NCI-H1436 treated with DMSO at 0.1 percent for 48 hours (cell line): ENCODE data around the gene PROCR.
"Not testable (repeated sequence)": the region's sequence is repeated elsewhere in the genome, so short reads cannot be mapped to it uniquely, and the experiment has no call there.

ENCODE experiments used
- DNase-seq: peaks from one replicate; lab custom pipeline; 2025; lab: John Stamatoyannopoulos, UW

PROCR gene

DNA sequence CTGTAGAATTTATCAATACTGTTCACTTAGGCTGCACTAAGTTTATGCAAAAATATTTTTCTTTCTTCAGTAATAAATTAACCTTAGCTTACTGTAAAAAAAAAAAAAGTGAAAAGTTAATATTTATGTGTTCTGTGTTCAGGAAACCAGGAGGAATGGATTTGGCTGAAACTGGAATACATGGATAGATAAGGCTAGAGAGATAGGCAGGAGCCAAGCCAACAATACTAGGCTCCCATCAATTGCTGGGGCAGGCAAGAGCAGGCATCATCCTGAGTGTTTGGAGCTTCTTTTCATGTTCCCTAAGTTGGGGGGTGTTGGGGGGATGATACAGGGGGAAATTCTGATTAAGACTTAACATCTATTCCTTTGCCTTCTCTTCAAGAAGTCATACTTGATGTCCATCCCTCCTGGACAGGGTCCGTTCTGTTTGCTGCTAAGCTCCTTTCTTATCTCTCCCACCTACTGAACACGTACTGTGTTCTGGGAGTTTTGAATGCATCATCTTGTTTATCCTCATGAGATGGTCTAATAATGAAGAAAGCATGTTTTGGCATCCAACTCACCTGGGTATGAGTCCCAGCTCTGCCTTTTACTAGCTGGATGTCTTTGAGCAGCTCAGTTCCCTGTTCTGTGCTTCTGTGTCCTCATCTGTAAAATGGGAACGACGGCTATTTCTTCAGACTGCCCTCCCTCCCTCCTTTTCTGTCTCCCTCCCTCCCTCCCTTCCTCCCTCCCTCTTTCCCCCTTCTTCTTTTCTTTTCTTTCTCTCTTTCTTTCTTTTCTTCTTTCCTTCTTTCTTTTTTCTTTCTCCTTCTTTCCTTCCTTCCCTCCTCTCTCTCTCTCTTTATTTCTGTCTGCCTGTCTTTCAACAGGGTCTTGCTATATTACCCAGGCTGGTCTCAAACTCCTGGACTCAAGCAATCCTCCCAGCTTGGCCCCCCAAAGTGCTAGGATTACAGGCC, 6.4 kb upstream of the PROCR start:
- no peak for DNase-seq

DNA sequence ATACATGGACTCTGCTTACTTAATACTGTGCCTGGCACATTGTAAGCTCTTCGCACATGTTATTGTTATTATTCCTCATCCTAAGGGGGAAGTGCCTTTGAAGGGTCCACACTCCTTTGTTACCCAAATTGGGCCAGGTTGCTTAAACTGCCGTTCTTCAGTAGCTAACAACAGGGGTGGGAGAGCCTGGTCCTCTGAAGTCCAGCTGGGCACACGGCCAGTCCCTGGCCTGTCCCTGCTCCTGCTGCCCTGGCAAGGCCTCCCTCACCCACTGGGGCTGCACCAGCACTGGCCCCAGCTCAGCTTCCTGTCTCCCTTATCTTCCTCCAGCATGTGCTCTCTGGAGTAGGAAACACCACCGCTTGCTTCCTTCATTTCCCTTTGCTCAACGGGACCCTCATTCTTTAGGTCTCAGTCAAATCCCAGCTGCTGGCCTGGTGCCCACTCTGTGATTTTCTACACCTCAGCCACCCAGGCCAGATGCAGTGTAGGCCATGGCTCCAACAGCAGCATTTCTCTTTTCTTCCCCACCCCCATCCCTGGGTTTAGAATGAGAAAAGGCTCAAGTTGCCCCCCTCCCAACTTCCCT, 5.5 kb upstream of the PROCR start:
- no peak for DNase-seq

DNA sequence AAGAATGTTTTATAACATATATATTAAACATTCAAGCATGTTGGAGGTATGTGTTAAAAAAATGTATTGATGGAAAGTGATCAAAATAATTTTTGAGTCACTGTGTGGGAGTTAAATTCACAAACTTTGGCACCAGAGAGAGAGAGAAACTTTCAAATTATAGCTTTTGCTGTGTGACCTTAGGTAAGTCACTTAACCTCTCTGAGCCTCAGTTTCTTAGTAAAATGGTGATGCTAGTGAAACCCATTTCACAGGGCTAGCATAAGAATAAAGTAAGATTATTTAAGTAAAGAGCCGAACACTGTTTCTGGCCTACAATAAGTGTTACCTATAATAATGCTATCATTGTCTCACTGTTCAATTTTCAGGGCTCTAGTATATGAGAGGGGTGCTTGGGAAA, 4.1 kb upstream of the PROCR start:
- DNase-seq, result no peak

DNA sequence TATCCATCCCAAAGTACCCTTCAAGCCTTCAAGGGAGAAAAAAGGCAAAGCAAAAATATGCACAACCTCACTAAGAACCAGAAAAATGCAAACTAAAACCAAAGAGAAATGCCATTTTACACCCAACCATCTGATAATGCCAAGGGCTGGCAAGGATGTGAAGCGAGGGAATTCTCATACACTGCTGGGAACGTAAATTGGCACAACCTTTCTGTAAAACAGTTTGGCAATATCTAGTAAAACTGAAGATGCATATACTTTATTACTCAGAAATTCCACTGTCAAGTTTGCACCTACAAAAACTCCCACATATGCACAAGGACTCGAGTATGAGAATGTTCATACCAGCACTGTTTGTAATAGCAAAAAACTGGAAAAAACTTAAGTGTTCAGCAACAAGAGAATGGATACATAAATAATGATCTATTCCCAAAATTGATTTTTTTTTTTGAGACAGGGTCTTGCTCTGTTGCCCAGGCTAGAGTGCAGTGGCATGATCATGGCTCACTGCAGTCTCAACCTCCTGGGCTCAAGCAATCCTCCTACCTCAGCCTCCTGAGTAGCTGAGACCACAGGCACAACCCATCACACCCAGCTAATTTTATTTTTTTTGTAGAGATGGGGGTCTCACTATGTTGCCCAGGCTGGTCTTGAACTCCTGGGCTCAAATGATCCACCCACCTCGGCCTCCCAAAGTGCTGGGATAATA, 3.0 kb upstream of the PROCR start:
- not testable (repeated sequence) for DNase-seq

DNA sequence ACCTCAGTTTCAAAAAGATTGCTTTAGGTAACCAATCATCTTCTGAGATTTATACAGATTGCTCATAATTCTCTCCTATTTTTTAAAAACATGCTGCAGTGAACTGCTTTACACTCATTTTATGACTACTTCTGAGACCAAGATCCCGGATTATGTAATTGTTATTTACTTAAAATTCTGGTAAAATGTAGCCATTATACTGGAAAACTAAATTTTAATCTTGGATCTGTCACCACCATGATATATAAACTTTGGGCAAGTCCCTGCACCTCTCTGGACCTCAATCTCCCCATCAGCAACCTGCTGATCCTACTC, 477 bp upstream of the PROCR start:
- DNase-seq, result no peak

DNA sequence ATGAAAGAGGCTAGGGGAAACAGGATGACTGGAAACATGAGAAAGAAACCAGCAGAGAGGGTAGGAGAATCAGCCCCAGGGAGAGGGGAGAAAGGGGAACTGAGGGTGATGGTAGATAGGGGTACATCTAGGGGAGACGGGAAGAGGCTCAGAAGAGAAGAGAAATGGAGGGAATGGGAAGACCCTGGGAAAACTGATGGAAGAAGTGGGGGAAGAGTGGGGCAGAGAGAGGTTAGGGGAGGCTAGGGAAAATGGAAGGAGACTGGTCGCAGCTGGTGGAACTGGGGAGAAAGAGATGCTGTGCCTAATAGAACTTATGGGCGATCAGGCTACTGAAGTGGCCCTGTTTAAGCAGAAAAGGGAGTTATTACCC, 548 bp downstream of the PROCR start:
- no peak for DNase-seq

DNA sequence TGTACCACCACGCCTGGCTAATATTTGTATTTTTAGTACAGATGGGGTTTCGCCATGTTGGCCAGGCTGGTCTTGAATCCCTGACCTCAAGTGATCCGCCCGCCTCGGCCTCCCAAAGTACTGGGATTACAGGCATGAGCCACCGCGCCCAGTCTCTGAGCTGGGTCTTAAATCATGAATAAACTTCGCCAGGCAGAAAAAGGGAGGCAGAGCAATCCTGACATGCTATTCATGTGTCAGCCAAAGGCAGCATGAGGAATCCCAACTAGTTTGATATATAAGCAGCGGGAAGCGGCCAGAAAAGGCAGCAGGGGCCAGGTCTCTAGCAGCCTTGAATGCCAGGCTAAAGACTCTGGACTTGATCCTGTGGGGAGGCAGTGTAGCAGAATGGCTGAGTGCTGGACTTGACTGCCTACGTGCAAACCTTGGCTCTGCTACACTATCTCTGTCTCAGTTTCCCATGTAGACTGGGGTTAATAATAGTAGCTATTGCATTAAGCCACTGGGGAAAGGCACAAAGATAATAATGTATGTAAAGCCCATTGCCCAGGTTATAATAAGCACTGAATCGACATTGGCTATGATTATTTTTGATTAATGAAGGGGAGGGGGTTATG, 1.8 kb downstream of the PROCR start:
- no peak for DNase-seq

DNA sequence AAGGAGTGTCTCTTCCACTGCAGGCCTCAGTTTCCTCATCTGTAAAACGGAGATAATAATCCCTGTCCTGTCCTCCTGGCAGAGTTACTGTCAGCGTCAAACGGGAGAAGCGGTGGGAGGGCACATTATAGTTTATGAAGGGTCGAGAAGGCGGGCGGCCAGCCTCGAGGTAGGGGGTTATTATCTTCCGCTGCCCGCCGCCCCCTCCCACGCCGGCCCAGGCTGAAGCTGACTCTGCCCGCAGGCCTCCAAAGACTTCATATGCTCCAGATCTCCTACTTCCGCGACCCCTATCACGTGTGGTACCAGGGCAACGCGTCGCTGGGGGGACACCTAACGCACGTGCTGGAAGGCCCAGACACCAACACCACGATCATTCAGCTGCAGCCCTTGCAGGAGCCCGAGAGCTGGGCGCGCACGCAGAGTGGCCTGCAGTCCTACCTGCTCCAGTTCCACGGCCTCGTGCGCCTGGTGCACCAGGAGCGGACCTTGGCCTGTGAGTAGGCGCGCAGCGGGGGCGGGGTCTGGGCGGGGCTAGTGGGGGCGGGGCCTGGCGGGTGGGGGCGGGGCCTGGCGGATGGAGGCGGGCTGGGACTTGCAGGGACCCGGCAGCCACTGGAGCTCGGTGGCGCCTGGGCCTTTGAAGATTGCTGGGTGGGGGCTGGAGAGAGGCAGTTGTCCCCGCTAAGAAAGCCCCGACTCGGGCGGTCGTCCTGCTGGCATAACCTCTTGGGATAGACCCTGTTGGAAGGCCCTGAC, 2.8 kb downstream of the PROCR start:
- no peak for DNase-seq

DNA sequence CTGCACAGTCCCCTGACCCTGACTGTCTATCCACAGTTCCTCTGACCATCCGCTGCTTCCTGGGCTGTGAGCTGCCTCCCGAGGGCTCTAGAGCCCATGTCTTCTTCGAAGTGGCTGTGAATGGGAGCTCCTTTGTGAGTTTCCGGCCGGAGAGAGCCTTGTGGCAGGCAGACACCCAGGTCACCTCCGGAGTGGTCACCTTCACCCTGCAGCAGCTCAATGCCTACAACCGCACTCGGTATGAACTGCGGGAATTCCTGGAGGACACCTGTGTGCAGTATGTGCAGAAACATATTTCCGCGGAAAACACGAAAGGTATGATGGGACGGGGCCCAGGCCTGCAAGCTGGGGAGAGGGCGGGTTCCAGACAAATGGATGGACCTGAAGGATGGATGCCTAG, 4.3 kb downstream of the PROCR start:
- DNase-seq, result no peak

DNA sequence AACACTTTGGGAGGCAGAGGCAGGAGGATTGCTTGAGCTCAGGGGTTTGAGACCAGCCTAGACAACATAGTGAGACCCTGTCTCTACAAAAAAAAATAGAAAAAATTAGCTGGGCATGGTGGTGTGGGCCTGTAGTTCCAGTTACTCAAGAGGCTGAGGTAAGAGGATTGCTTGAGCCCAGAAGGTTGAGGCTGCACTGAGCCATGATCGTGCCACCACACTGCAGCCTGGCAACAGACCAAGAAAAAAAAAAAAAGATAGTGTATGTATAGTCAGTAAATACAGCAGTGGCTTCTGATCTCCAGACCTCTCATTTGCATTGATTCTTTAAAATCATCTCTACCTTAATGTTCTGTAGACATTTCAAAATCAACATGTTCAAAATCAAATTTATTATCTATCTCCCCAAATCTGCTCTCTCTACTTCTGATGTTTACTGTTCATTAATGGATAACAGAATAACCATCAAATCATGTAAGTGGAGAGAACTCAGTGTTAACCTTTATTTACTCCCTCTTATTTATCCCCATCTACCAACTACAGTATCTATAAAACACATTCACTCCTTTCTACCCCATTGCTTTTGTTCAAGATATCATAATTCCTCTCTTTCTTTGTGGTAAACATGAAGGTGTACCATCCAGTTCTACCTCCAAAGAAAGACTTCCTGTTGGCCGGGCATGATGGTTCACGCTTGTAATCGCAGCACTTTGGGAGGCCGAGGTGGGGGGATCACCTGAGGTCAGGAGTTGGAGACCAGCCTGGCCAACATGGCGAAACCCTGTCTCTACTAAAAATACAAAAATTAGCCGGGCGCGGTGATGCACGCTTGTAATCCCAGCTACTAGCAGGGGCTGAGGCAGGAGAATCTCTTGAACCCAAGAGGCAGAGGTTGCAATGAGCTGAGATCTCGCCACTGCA, 7.7 kb downstream of the PROCR start:
- no peak for DNase-seq

DNA sequence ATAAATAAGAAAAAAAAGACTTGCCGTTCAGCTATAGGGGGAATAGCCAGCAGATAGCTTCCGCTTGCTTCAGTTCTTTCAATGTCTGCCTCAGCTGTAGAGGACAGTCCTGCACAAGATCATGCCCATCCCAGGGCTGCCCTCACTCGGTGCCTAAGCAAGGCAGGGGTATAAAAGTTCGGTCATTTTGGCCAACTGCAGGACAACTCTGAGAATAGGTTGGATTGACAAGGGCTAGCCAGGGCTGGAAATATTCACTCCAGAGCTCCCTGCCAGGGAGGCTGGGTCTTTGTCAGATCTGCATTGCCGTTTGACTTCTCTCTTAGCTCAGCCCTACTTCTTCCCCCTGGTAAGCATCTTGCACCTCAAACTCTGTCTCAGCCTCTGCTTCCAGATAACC, 8.4 kb downstream of the PROCR start:
- no peak for DNase-seq

DNA sequence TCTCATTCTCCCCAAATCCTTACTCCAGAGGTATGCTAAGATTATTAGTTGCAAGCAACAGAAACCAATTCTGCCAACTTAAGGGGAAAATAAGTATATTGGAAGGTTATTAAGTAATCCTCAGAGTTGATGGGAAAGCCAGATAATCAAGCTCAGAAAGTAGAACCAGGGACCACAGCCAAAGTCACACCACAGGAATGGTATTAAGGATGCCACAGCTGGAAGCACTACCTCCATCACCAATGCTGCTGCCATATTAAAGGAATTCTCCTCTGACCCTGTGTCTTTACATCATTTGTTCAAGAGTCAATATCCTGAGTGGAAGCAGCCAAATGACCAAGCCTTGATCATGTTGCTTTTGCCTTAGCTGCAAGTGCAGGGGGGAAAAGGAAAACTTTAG, 9.9 kb downstream of the PROCR start:
- no peak for DNase-seq

DNA sequence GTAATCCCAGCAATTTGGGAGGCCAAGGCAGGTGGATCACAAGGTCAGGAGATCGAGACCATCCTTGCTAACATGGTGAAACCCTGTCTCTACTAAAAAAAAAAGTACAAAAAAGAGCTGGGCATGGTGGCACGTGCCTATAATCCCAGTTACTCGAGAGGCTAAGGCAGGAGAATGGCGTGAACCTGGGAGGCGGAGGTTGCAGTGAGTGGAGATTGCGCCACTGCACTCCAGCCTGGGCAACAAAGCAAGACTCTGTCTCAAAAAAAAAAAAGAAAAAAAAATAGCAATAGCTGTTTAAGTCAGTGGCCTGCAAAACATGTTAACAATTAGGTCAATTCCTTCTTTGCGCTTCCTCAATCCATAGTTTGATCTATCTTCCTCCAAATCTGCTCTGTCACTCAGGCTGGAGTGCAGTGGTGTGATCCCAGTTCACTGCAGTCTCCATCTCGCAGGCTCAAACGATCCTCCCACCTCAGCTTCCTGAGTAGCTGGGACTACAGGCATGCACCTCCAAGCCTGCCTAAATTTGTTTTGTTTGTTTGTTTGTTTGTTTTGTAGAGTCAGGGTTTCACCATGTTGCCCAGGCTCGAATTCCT, 14.9 kb downstream of the PROCR start:
- DNase-seq, result not testable (repeated sequence)

DNA sequence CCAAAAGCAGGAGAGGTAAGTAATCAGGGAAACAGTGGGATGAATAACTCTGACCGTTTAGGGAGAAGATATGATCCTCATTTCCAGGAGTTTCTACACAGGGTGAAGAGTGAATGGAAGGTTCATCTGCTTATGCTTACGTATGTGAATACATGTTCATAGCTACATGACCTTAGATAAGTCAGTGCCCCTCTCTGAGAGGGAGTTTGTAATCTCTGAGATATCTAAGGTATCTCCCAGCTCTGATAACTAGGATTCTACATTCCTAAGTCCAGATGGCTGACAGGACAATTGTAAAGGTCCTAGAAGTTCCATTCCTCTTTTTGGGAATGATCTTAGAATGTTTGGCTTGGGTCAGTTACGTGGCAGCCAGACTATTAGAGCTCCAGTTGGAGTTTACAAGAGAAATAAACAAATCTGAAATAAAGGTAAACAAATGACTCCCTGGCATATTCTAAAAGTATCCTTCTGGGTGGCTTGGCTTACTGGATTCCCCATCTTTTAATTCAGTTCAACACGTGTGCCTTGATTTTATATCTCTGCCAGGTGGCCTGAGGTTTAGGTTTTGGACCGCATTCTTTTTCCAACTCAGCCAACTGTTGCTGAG, 15.8 kb downstream of the PROCR start:
- no peak for DNase-seq

DNA sequence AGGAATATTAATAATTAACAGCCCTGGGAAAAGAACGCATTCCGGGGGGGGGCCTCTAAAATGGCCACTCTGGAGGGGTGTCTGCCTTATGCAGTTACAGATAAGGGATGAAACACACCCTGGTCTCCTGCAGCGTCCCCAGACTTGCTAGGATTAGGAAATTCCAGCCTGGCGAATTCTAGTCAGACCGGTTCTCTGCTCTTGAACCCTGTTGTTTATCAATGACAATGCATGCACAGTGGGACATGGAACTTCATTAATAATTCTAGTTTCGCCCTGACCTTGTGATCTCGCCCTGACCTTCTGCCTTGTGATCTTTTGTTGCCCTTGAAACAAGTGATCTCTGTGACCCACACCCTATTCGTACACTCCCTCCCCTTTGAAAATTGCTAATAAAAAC, 17.4 kb downstream of the PROCR start:
- DNase-seq, result not testable (repeated sequence)

DNA sequence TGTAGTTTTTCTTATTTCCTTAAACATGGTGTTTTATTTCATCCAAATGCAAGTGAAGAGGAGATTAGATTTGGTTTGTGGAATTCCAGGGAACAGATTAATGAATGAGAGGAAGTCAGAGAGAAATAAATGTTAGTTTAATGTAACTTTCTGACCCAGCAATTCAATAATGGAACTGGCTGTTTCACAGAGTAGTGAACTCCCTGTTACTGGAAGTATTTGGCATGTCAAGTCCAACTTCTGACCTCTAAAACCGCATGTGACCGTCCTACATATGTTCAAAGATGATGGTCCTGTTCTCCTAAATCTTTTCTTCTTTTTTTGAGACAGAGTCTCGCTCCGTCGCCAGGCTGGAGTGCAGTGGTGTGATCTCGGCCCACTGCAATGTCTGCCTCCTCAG, 18.7 kb downstream of the PROCR start:
- no peak for DNase-seq

DNA sequence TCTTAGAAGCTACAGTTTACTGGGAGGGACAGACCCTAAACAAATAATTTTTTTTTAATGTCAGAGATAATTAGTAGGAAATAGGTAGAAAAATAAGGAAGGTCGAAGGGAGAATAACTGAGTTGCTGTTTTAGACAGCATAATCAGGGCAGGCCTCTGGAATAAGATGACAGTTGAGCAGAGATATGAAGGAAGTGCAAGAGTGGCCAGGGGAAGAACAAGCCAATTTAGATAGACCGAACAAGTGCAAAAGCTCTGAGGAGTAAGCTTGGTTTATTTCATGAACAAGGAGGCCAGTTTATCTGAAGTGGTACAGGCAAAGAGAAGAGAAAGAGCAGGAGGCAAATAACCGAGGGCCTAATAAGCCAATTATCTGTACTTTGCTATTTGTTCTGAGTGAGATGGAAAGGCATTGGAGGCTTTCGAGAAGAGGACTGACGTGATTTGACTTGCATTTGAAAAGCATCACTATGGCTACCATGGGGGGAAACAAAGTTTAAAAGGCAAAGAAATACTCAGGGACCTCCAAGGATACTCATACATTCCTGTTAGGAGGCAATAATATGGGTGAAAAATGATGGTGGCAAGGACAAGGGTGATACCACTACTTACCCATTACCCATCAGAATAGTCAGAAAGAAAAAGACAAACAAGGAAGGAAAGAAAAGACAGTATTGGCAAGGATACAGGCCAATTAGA, 19.7 kb downstream of the PROCR start:
- DNase-seq, result peak; percentile 93

DNA sequence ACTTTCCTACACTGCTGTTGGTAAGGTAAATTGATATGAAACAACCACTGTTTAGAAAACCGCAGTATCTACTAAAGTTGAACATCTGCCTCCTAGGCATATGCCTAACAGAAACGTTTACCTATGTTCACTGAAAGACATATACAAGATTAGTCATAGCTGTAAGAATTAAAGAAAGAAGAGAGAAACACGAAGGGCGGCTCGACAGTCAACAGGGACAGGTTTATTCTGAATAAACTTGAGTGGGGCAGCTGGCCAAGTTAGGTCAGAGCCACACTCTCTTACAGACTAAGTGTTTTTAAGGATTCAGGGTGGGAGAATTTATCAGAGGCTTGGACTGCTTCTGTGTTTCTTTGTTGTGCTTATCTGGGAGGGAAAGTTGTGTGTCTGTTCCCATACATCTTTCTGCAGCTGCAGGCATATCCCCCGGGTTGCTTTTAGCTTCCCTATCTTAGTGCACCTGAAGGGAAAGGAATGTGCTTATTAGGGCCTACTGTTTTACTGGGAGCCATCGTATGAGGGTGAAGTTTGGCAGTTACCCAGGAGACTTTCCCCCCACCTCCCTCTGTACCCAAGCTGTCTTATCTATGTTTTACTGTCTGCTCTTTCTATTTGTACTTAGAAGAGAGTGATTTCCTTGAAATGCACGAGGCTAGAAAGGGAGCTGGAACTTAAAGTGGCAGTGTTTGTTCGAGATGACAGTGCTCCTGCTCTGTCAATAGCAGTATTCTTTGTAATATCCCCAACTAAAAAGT, 20.4 kb downstream of the PROCR start:
- peak; percentile 36 for DNase-seq
